A673 (cell line): ENCODE results near the gene CDYL.

Experiments used
- CTCF ChIP-seq: fragments of 300-800, 200-600 bp; sonication (generic); conservative IDR thresholded peaks from 2 replicates; pipeline ENCODE4 v1.5.1; 2017; ENCODE audit warnings: low read depth, mild to moderate bottlenecking, antibody characterized with exemption, low read length, moderate library complexity, mixed read lengths
- EZH2 ChIP-seq: fragments of 200-600 bp; sonication (generic); IDR thresholded peaks from 2 replicates; pipeline ENCODE4 v1.6.1; 2017; ENCODE audit warnings: borderline replicate concordance, low read depth, mild to moderate bottlenecking, mixed read lengths, antibody characterized with exemption, low read length; ENCODE audit not compliant: poor library complexity, severe bottlenecking

- TF ChIP-seq CTCF (no peak), EZH2 (no peak)
Observed at GRCh38 chr6:4740032-4740431, 36.2 kb upstream of the CDYL start.
